ENCODE data around the gene BBOX1.

DNA sequence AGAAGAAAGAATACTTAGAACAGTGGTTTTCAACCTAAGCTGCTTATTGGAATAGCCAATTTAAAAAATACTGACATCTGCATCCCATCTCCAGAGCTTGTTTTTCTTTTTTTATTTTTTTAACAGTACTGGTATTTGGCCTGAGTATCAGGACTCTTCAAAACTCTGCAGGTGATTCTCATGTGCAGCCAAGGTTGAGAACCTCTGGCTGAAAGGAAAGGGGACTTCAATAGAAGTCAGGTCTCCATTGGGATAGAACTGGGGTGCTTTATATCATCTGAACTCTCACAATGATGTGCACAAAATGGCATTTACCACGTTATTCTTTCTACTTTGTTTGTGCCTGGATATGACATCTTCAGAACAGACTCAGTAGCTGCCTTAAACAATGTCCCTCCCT is 55.3 kb downstream of the BBOX1 start:
- TF ChIP-seq CTCF (IDR thresholded peaks at IDR 0.05) (no peak), ZFX (IDR thresholded peaks at IDR 0.05; ENCODE audit: borderline replicate concordance) (no peak)
